ENCODE data around the gene USF3. TPM values are rescaled to one million over a fixed set of nuclear protein-coding genes. Genes with fewer than 3 reads are reported as not detected.
A peak's percentile ranks its signal among the peaks of the same experiment; 100 is the strongest.

The USF3 gene
- total RNA-seq, 2 donors from 2014 or later, result 28.4 to 31.9 TPM

- no peak for DNase-seq
- Mint-ChIP-seq H3K27me3 (no peaks in the 10 kb centered on the region), H3K4me1 (peaks cover 20% of the 10 kb centered on the region), H3K27ac (peak overlapping the region; percentile 75), H3K36me3 (ENCODE audit: low read depth) (peaks cover 3% of the 10 kb centered on the region), H3K4me3 (peak overlapping the region; percentile 52)
- peak; percentile 89 for ATAC-seq
- H3K9me3 ChIP-seq (ENCODE audit: control insufficient read depth, low read length, poor library complexity, severe bottlenecking), result no peaks in the 10 kb centered on the region
Measured at GRCh38 chr3:113606539-113607218, 89.8 kb downstream of the USF3 start.

- H3K9me3 ChIP-seq (ENCODE audit: control insufficient read depth, low read length, poor library complexity, severe bottlenecking), result no peaks in the 10 kb centered on the region
- Mint-ChIP-seq H3K27me3 (no peaks in the 10 kb centered on the region), H3K4me3 (no peak overlapping the region), H3K36me3 (ENCODE audit: low read depth) (peaks cover 2% of the 10 kb centered on the region), H3K4me1 (peaks cover 16% of the 10 kb centered on the region), H3K27ac (no peak overlapping the region)
- ATAC-seq (no peak), DNase-seq (no peak)
Measured at GRCh38 chr3:113602836-113603235, 93.6 kb downstream of the USF3 start.

GRCh38 chr3:113602256-113602655, 94.2 kb downstream of the USF3 start:
- H3K27ac Mint-ChIP-seq, result no peak overlapping the region

GRCh38 chr3:113601240-113601639, 95.2 kb downstream of the USF3 start:
- Mint-ChIP-seq H3K36me3 (ENCODE audit: low read depth) (peaks cover 2% of the 10 kb centered on the region), H3K27ac (no peak overlapping the region), H3K27me3 (no peaks in the 10 kb centered on the region), H3K4me1 (peaks cover 4% of the 10 kb centered on the region), H3K4me3 (no peak overlapping the region)
- no peaks in the 10 kb centered on the region for H3K9me3 ChIP-seq (ENCODE audit: control insufficient read depth, low read length, poor library complexity, severe bottlenecking)
- no peak for DNase-seq
- ATAC-seq, result no peak

More at GRCh38 chr3:113602256-113602655, 94.2 kb downstream of the USF3 start:
- H3K36me3 Mint-ChIP-seq (ENCODE audit: low read depth), result peaks cover 2% of the 10 kb centered on the region
- H3K27me3 Mint-ChIP-seq, result no peaks in the 10 kb centered on the region
- ATAC-seq, result no peak
- no peaks in the 10 kb centered on the region for H3K9me3 ChIP-seq (ENCODE audit: control insufficient read depth, low read length, poor library complexity, severe bottlenecking)
- peaks cover 15% of the 10 kb centered on the region for H3K4me1 Mint-ChIP-seq
- DNase-seq, result no peak
- H3K4me3 Mint-ChIP-seq, result no peak overlapping the region

- Mint-ChIP-seq H3K27ac (no peak overlapping the region), H3K4me1 (peaks cover 2% of the 10 kb centered on the region), H3K4me3 (no peak overlapping the region), H3K36me3 (ENCODE audit: low read depth) (peaks cover 2% of the 10 kb centered on the region), H3K27me3 (no peaks in the 10 kb centered on the region)
- no peak for DNase-seq
- ATAC-seq, result no peak
- no peaks in the 10 kb centered on the region for H3K9me3 ChIP-seq (ENCODE audit: control insufficient read depth, low read length, poor library complexity, severe bottlenecking)
Measured at GRCh38 chr3:113600418-113601182, 95.8 kb downstream of the USF3 start.

Other genes starting within 250 kb of the USF3 start
- 10 to 100 TPM; 13.7 to 16.1 TPM for gene SPICE1, start 181.5 kb downstream of the USF3 start, total RNA-seq
- 10 to 100 TPM; 53.8 to 62.5 TPM for gene SIDT1, start 164.1 kb downstream of the USF3 start, total RNA-seq
- 10 to 100 TPM; 44.8 to 49.4 TPM for gene NAA50, start 49.6 kb upstream of the USF3 start, total RNA-seq
- 10 to 100 TPM; 15.1 to 18.3 TPM for gene ATP6V1A, start 50.4 kb upstream of the USF3 start, total RNA-seq
- 1 to 10 TPM in 1 of 2 donors, under 1 TPM in 1; 0.08 to 1.2 TPM for gene GRAMD1C, start 142.1 kb upstream of the USF3 start, total RNA-seq